Thyroid gland (tissue), 4 donors: Measurements from ENCODE around the gene PRSS27.

ENCODE experiments used
- POLR2A ChIP-seq, 2 donors: fragments of 450-650 bp; IDR thresholded peaks; one replicate each; pipeline ENCODE4 v1.6.1; 2017; ENCODE audit warnings: antibody characterized with exemption in 2 of 2, mild to moderate bottlenecking in 2 of 2, moderate library complexity in 1 of 2
- TF ChIP-seq, protein P1 (sequence below), 6 experiments: fragments of 200-600 bp in 3 of 6; fragments of 450-650 bp in 3 of 6; sonication (generic) in 3 of 6; IDR thresholded peaks; one replicate each; pipeline ENCODE4 v1.5.1; 2016 to 2019; ENCODE audit warnings: antibody characterized with exemption in 6 of 6, mild to moderate bottlenecking in 2 of 6, inconsistent platforms in 1 of 6, moderate library complexity in 1 of 6

GRCh38 chr16:2710021-2710710 is 9.9 kb downstream of the PRSS27 start:
- TF ChIP-seq, protein P1, sequence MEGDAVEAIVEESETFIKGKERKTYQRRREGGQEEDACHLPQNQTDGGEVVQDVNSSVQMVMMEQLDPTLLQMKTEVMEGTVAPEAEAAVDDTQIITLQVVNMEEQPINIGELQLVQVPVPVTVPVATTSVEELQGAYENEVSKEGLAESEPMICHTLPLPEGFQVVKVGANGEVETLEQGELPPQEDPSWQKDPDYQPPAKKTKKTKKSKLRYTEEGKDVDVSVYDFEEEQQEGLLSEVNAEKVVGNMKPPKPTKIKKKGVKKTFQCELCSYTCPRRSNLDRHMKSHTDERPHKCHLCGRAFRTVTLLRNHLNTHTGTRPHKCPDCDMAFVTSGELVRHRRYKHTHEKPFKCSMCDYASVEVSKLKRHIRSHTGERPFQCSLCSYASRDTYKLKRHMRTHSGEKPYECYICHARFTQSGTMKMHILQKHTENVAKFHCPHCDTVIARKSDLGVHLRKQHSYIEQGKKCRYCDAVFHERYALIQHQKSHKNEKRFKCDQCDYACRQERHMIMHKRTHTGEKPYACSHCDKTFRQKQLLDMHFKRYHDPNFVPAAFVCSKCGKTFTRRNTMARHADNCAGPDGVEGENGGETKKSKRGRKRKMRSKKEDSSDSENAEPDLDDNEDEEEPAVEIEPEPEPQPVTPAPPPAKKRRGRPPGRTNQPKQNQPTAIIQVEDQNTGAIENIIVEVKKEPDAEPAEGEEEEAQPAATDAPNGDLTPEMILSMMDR (IDR thresholded peaks at IDR 0.05), result no peak
- no peak for TF ChIP-seq POLR2A (IDR thresholded peaks at IDR 0.05)
